ENCODE measurements around the gene MFNG.

MFNG gene

GRCh38 chr22:37443977-37444376, 42.2 kb downstream of the MFNG start:
- DNase-seq = no peak

GRCh38 chr22:37443086-37443485, 43.1 kb downstream of the MFNG start:
- DNase-seq = no peak

DNA sequence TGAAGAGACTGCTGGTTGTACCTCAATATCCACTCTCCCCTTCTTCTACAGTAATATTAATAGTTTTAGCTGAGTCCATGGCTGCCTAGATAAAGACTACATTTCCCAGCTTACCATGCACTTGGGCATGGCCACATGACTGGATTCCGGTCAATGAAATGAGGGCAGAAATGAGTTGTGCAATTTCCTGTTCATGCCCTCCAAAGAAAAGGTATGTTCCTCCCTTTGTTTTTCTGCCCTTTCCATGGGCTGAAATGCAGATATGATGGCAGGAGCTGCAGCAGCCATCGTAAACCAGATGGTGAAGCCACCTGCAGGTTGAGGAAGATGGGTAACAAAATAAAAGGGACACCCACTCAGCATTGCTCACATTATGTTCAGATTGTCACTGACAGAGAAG, 43.6 kb downstream of the MFNG start:
- no peak for DNase-seq

- peak; percentile 16 for DNase-seq
These were observed 44.0 kb downstream of the MFNG start for GRCh38 chr22:37442135-37442534.

GRCh38 chr22:37440875-37441274, 45.3 kb downstream of the MFNG start:
- no peak for DNase-seq

DNA sequence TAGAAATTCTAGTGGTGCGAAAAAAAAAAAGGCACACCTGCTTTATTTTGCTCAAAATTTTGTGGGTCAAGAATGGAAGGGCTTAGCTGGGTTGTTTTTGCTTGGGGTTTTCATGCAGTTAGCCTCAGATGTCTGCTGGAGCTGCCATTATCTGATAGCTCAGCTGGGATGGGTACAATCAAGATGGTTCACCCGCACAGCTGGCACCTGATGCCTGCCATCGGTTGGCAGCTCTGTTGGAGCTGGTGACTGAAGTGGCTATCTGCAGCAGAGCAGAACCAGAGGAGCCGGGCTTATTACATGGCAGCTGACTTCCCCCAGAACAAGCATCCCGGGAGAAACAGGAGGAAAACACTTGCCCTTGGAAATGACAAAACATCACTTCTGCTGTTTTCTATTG, 46.8 kb downstream of the MFNG start:
- DNase-seq = no peak

DNA sequence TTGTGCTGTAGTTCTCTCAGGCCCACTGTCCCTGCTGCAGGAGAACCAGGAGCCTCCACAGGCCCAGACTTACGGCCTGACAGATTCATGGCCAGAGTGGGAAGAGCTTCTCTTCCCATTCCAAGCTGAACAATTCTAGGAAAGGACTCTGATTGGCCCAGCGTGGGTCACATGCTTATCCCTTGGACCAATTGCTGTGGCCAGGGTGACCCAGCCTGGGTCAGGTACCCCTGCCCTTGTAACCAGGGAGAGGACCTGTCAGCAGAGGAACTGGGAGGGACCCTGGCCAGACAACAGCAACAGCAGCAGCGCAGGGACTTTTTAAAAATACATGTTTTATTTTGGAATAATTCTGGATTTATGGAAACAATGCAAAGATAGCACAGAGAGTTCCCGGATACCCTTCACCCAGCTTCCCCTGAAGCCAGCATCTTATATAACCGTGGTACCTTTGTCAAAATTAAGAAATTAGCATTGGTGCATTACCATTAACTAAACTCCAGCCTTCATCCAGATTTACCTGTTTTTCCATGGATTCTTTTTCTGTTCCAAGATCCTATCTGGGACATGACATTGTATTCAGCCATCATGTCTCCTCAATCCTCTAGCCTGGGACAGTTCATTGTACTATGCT, 50.1 kb downstream of the MFNG start:
- no peak for DNase-seq

- peak; percentile 18 for DNase-seq
These were observed 52.4 kb downstream of the MFNG start for GRCh38 chr22:37433786-37434185.

DNA sequence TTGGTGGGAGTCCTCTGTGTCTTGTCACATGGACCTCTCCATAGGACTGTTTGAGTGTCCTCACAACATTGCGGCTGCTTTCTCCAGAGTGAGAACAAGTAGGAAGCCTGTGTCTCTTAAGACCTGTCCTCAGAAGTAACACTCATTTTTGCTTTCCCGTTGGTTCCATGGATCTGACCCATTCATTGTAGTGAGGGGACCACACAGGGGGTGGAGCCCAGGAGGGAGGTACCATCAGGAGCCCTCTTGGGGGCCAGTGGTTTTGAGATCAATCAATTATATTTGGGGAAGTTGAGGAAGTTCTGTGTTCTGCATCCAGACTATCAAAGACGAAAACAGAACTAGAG, 53.5 kb downstream of the MFNG start:
- DNase-seq = no peak

DNA sequence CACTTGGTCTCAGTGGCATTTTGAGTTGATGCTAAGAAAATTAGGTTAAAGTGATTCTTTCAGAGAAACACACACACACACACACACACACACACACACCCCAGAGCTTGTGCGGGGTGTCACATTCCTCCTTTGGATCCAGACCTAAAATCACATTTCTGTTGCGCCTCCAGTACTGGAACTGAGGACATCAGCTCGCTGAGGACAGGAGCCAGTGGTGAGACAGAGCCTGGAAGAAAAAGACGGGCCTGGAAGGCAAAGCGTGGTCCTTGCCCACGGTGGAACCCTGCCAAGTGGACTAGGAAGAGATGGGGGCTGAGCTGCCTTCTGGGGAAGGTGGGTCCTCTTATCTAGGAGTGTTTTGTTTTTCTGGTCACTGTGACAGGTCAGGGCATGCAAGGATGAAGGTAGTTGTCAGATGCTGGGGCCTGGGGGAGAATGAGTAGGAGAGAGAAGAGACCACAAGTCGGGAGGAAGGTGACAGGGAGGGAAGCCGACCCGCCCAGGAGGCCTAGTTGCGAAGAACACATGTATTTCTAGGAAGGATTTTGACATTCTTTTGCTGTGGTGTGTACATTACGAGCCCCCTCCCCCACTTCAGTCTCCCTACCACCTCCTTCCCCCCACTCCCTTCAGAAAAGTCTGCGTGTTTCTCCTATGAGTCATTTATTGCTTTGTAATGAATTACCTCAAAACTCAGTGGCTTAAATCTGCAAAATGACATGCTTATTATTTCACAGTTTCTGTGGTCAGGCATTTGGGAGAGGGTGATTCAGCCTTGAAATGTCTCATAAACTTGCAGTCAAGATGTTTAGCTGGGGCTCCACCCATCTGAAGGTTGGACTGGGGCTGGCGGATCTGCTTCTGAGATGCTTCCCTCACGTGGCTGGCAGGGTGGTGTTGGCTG, 54.1 kb downstream of the MFNG start:
- no peak for DNase-seq

- no peak for DNase-seq
These were observed 54.8 kb downstream of the MFNG start for GRCh38 chr22:37431366-37431765.

- no peak for DNase-seq
These were observed 55.2 kb downstream of the MFNG start for GRCh38 chr22:37430941-37431340.

DNA sequence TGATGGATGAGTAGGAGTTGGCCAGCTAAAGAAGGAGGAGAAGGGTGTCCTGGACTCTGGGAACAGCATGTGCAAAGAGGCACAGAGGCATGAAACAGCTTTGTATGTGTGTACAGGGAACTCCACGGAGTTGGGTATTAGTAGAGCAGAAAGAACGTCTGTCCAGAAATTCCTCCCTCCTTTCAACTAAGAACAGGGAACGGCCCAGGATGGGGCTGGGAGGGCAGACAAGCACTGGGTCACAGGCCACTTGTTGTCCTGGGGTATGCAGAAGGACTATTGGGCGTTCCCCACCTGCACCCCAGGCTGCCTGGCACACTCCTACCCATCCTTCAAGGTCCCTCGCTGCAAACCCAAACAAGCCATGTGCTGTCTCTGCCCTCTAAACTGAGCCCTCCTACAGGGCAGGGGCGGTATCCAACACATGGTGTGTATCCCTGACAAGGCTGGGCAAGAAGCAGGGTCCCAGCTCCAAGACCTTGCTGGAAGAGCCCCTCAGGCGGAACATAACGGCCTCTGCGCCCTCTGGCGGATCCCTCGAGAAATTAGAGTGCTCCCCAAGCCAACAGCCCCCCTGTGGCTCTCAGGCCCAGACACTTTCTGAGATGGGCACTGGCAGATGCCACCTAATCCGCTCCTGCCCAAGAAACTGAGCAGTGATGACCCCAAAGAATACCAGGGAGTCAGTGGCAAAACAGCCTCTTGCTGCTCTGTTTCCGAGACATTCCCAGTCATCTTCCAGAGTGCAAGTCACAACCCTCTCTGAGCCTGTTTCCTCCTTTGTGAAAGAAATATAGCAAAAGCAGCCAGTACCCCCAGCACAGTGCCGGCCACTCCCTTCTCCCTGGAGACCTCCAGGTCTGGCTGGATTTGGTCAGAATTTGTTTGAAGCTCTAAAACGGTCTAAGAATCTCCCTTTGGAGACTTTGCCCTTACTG, 57.3 kb downstream of the MFNG start:
- peak; percentile 77 for DNase-seq

DNA sequence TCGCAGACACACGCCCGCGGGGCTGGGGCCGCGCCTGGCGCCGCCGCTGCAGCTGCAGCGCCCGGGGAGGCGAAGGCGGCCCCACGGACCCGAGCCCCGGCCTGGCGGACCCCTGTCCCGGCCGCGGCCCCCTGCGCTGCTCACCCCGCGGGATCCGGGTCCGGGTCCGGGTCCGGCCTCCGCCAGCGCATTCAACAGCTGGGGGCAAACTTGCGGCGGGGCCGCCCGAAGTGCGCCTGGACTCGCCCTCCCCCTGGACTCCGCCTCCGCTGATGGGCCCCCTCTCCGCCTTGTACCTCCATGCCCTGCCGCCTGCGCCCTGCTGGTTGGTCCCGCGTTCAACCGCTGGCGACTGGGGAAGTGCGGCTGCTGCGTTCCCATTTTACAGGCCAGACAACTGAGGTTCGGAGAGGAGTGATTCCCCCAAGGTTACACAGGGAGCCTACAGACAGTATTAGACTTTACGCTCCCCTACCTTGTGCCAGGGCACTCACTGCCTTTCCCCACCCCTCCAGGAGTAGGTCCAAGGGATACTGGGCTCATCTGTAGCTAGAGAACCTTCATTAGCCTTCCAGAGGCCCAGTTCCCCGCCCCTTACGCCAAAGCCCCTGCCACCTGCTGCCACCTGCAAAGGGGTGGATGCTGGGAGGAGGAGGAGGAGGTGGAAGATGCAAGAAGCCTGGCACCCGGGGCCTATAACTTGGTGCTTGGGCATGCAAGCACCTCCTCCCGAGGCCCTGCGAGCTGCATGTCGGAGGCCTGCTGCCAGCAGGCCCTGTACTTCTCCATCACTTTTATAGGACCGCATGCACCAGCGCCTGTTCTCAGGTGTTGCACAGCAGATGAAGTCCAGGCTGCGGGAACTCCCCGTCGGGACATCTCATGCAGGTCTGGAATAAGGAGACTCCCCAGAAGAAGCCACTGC, 58.2 kb downstream of the MFNG start:
- no peak for DNase-seq

- DNase-seq = peak; percentile 29
These were observed 59.0 kb downstream of the MFNG start, which contains the start of gene ELFN2 for GRCh38 chr22:37427135-37427710. Gene ELFN2 (minus strand): TSS chr22:37427479. CDS start chr22:37375534, 51,945 bp downstream.

GRCh38 chr22:37426706-37427134, 59.5 kb downstream of the MFNG start:
- no peak for DNase-seq

DNA sequence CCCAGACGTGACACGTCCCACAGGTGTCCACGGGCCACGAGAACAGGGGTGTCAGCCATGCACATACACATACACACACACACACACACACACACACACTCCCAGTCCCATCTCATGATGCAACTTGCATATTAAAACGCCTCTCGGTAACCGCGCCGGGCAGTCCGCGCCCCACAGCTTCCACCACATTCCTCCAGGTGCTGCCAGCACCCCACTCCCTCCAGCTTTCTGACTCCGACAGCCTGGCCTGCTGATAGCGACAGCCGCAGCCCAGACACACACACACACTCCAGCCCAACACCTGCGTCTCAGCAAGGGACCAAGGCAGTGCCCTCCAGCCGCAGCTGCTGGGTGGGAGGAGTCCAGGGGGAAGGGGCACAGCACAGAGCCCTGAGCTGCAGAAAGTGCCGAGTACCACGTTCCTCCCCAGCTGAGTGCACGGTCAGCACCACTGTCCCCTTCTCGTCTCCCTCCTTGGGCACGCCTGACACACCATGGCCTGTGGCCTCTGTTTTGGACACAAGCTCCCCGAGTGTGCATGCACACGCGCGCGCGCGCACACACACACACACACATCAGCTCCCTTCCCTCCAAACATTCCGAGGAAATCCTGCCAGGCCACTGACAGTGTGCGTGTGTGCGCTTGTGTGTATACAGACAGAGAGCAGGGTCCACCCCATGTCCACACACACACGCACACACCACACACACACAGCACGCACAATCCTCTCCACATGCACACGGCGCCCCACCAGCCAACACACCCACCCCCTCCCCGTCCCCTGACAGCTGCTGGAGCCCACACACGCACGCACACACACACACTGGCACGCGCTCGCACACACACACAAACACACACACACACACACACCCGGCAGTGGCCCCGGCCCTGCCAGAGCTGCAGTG, 60.1 kb downstream of the MFNG start:
- DNase-seq = peak; percentile 84

- DNase-seq = no peak
These were observed 60.8 kb downstream of the MFNG start for GRCh38 chr22:37425369-37425768.

GRCh38 chr22:37423283-37423682, 62.9 kb downstream of the MFNG start:
- DNase-seq = no peak

- no peak for DNase-seq
These were observed 64.7 kb downstream of the MFNG start for GRCh38 chr22:37421468-37421877.

Data from NCI-H69 (cell line).